Measurements from ENCODE around the gene VWF. TPM values are rescaled to one million over a fixed set of nuclear protein-coding genes. Genes with fewer than 3 reads are reported as not detected.

VWF gene
- total and polyA plus RNA-seq, 2 donors (not counting 3 experiments of a cell fraction or from before 2014, with no cell fraction given): 1,041 to 2,328 TPM

- Histone ChIP-seq H3K79me2 (ENCODE audit: control insufficient read depth, insufficient read depth, low read length) (peaks cover 19% of the 10 kb centered on the region), H3K9me3 (replicated peaks; ENCODE audit: control insufficient read depth, insufficient read depth, low read length) (no peaks in the 10 kb centered on the region), H3K27ac (ENCODE audit: insufficient read depth, low read depth, low read length) (peak overlapping the region; percentile 75), H3K4me3 (replicated peaks in 1 of 3; ENCODE audit: insufficient read depth in 1 of 3, low read depth in 1 of 3, low read length in 3 of 3) (no peak overlapping the region), H3K9me1 (replicated peaks; ENCODE audit: control insufficient read depth, extremely low read depth, insufficient read depth, low read length) (no peaks in the 10 kb centered on the region), H4K20me1 (replicated peaks; ENCODE audit: control insufficient read depth, extremely low read depth, insufficient read depth, low read length) (no peaks in the 10 kb centered on the region), H3K27me3 (ENCODE audit: control insufficient read depth in 2 of 2, insufficient read depth in 2 of 2, low read length in 2 of 2) (no peaks in the 10 kb centered on the region), H2AFZ (ENCODE audit: low read depth, low read length) (no peak overlapping the region), H3K4me2 (ENCODE audit: insufficient read depth, low read length) (no peak overlapping the region), H3K9ac (replicated peaks; ENCODE audit: extremely low read depth, insufficient read depth, low read length) (no peak overlapping the region), H3K36me3 (ENCODE audit: control insufficient read depth in 2 of 2, extremely low read depth in 1 of 2, insufficient read depth in 2 of 2, low read length in 2 of 2) (peaks cover 60 to 77% of the 10 kb centered on the region in 2 experiments), H3K4me1 (ENCODE audit: control insufficient read depth, extremely low read depth, insufficient read depth, low read length) (peaks cover 39% of the 10 kb centered on the region)
- DNase-seq (ENCODE audit: low read depth, low spot score): no peak
- intact Hi-C loops (cut with micrococcal nuclease) (loop anchor here (2.0 kb wide), 2 partner anchors 27 to 213 kb away; no protein-coding TSS in a partner anchor), dilution Hi-C loops (cut with MboI; ENCODE audit: extremely low pct_ligation_motif_present, low sequenced_read_pairs) (no loop called here)
- POLR2A ChIA-PET: interaction anchor here (0.5 to 1.6 kb wide), 2 partner anchors 28 to 105 kb away, joined by 4 to 6 read pairs; no protein-coding TSS in a partner anchor
- TF ChIP-seq FOS (IDR thresholded peaks at IDR 0.05; ENCODE audit: borderline replicate concordance, insufficient read depth, low read length): no peak
- TF ChIP-seq POLR2AphosphoS5 (IDR thresholded peaks at IDR 0.05; ENCODE audit: insufficient read depth, low read depth, low read length): peak; percentile 17
- TF ChIP-seq EZH2 (IDR thresholded peaks at IDR 0.05; ENCODE audit: borderline replicate concordance, low read depth, low read length, severe bottlenecking): no peak
- CTCF ChIA-PET: interaction anchor here (0.9 to 1.7 kb wide), 5 partner anchors 10 to 219 kb away, joined by 3 to 7 read pairs (median 3); no protein-coding TSS in a partner anchor
- no peak for FAIRE-seq
- BruUV-seq (replicated peaks): no TSS peak
Observed at GRCh38 chr12:6065863-6066199, 58.6 kb downstream of the VWF start.

DNA sequence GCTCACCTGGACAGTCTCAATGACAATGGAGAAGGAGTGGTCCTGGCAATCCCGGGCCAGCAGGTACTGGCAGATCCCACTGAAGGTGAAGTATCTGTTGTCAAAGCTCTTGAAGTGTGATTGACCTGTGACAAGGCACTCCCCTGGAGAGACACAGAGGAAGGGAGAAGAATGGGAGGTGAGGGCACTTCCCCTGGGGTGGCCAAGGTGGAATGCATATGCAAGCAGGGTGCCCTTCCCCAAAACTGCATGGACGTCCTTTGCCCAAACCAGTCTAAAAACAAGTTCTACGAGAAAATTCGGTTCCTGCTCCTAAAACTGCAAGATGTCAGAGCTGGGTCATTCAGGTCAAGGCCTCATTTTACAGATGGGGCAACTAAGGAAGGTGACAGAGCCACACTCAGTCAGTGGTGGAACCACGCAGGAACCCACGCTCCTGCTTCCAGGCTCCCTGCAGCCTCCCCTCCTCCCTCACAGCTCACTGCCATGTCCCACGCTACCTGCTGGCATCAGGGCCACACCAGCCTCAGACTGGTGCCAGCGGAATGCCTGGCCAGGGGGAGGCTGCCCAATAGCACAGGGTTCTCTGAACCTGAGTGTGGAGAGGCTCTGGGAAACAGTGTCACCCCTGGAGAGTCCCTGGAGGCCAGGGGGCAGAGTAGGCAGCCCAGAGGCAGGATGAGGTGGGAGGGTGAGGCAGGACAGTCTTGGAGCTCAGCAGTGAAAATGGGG, 59.2 kb downstream of the VWF start:
- Histone ChIP-seq H3K36me3 (ENCODE audit: control insufficient read depth in 2 of 2, extremely low read depth in 1 of 2, insufficient read depth in 2 of 2, low read length in 2 of 2) (peaks cover 55 to 76% of the 10 kb centered on the region in 2 experiments), H3K4me3 (replicated peaks in 1 of 3; ENCODE audit: insufficient read depth in 1 of 3, low read depth in 1 of 3, low read length in 3 of 3) (no peak overlapping the region), H3K9me1 (replicated peaks; ENCODE audit: control insufficient read depth, extremely low read depth, insufficient read depth, low read length) (no peaks in the 10 kb centered on the region), H3K9ac (replicated peaks; ENCODE audit: extremely low read depth, insufficient read depth, low read length) (no peak overlapping the region), H4K20me1 (replicated peaks; ENCODE audit: control insufficient read depth, extremely low read depth, insufficient read depth, low read length) (no peaks in the 10 kb centered on the region), H3K4me1 (ENCODE audit: control insufficient read depth, extremely low read depth, insufficient read depth, low read length) (peaks cover 34% of the 10 kb centered on the region), H3K27me3 (ENCODE audit: control insufficient read depth in 2 of 2, insufficient read depth in 2 of 2, low read length in 2 of 2) (no peaks in the 10 kb centered on the region), H3K9me3 (replicated peaks; ENCODE audit: control insufficient read depth, insufficient read depth, low read length) (no peaks in the 10 kb centered on the region), H3K27ac (ENCODE audit: insufficient read depth, low read depth, low read length) (peak overlapping the region; percentile 75), H2AFZ (ENCODE audit: low read depth, low read length) (no peak overlapping the region), H3K79me2 (ENCODE audit: control insufficient read depth, insufficient read depth, low read length) (peaks cover 19% of the 10 kb centered on the region), H3K4me2 (ENCODE audit: insufficient read depth, low read length) (no peak overlapping the region)
- POLR2A ChIA-PET: interaction anchor here (0.5 to 1.6 kb wide), 2 partner anchors 28 to 106 kb away, joined by 4 to 6 read pairs; no protein-coding TSS in a partner anchor
- CTCF ChIA-PET: interaction anchor here (1.2 to 1.9 kb wide), 7 partner anchors 11 to 220 kb away, joined by 3 to 8 read pairs (median 5); no protein-coding TSS in a partner anchor
- dilution Hi-C loops (cut with MboI; ENCODE audit: extremely low pct_ligation_motif_present, low sequenced_read_pairs) (no loop called here), intact Hi-C loops (cut with micrococcal nuclease) (no loop called here)
- BruUV-seq (replicated peaks): no TSS peak
- TF ChIP-seq POLR2AphosphoS5 (IDR thresholded peaks at IDR 0.05; ENCODE audit: insufficient read depth, low read depth, low read length) (peak; percentile 28), EZH2 (IDR thresholded peaks at IDR 0.05; ENCODE audit: borderline replicate concordance, low read depth, low read length, severe bottlenecking) (no peak)
- TF ChIP-seq, protein P1, sequence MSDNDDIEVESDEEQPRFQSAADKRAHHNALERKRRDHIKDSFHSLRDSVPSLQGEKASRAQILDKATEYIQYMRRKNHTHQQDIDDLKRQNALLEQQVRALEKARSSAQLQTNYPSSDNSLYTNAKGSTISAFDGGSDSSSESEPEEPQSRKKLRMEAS (IDR thresholded peaks at IDR 0.05; ENCODE audit: insufficient read depth, insufficient read length): no peak
- DNase-seq (ENCODE audit: low read depth, low spot score): no peak
- no peak for FAIRE-seq

All from endothelial cell of umbilical vein (primary cell).